ENCODE measurements around the gene MAST4.
"Not testable (repeated sequence)": the region's sequence is repeated elsewhere in the genome, so short reads cannot be mapped to it uniquely, and the experiment has no call there.

The MAST4 gene

GRCh38 chr5:67115246-67115645 is 519.1 kb downstream of the MAST4 start:
- peaks cover 0 to 3% (median 0%) of the 10 kb centered on the region in 5 donors for H3K4me1 ChIP-seq (ENCODE audit: control insufficient read depth in 5 of 5, insufficient read depth in 5 of 5, low read length in 5 of 5)
- H3K4me3 ChIP-seq (ENCODE audit: low read depth in 1 of 5, low read length in 5 of 5): no peak overlapping the region
- peaks cover 29 to 54% (median 36%) of the 10 kb centered on the region in 5 donors for H3K36me3 ChIP-seq (ENCODE audit: control insufficient read depth in 5 of 5, insufficient read depth in 5 of 5, low read length in 5 of 5)
- H3K27me3 ChIP-seq (ENCODE audit: control insufficient read depth in 5 of 5, insufficient read depth in 4 of 5, low read length in 5 of 5): no peaks in the 10 kb centered on the region
- no peak overlapping the region for H3K9ac ChIP-seq (ENCODE audit: low read length in 5 of 5)
- H3K27ac ChIP-seq (ENCODE audit: low read depth, low read length): no peak overlapping the region
- no peaks in the 10 kb centered on the region for H3K9me3 ChIP-seq (ENCODE audit: control insufficient read depth in 5 of 5, low read length in 5 of 5)

- Histone ChIP-seq H3K4me1 (ENCODE audit: control insufficient read depth in 5 of 5, insufficient read depth in 5 of 5, low read length in 5 of 5) (peaks cover 0 to 3% (median 0%) of the 10 kb centered on the region in 5 donors), H3K9ac (ENCODE audit: low read length in 5 of 5) (no peak overlapping the region), H3K27me3 (ENCODE audit: control insufficient read depth in 5 of 5, insufficient read depth in 4 of 5, low read length in 5 of 5) (no peaks in the 10 kb centered on the region), H3K4me3 (ENCODE audit: low read depth in 1 of 5, low read length in 5 of 5) (no peak overlapping the region), H3K36me3 (ENCODE audit: control insufficient read depth in 5 of 5, insufficient read depth in 5 of 5, low read length in 5 of 5) (peaks cover 27 to 52% (median 38%) of the 10 kb centered on the region in 5 donors), H3K27ac (ENCODE audit: low read depth, low read length) (no peak overlapping the region), H3K9me3 (ENCODE audit: control insufficient read depth in 5 of 5, low read length in 5 of 5) (no peaks in the 10 kb centered on the region)
These were observed 519.6 kb downstream of the MAST4 start for GRCh38 chr5:67115817-67116216.

GRCh38 chr5:67118050-67118620 is 521.9 kb downstream of the MAST4 start:
- H3K36me3 ChIP-seq (ENCODE audit: control insufficient read depth in 5 of 5, insufficient read depth in 5 of 5, low read length in 5 of 5): peaks cover 26 to 57% (median 30%) of the 10 kb centered on the region in 5 donors
- no peak overlapping the region for H3K4me3 ChIP-seq (ENCODE audit: low read depth in 1 of 5, low read length in 5 of 5)
- no peaks in the 10 kb centered on the region for H3K9me3 ChIP-seq (ENCODE audit: control insufficient read depth in 5 of 5, low read length in 5 of 5)
- no peak overlapping the region for H3K9ac ChIP-seq (ENCODE audit: low read length in 5 of 5)
- no peaks in the 10 kb centered on the region for H3K27me3 ChIP-seq (ENCODE audit: control insufficient read depth in 5 of 5, insufficient read depth in 4 of 5, low read length in 5 of 5)
- no peak overlapping the region for H3K27ac ChIP-seq (ENCODE audit: low read depth, low read length)
- H3K4me1 ChIP-seq (ENCODE audit: control insufficient read depth in 5 of 5, insufficient read depth in 5 of 5, low read length in 5 of 5): no peaks in the 10 kb centered on the region

- H3K9ac ChIP-seq (ENCODE audit: low read length in 5 of 5): no peak overlapping the region
- H3K36me3 ChIP-seq (ENCODE audit: control insufficient read depth in 5 of 5, insufficient read depth in 5 of 5, low read length in 5 of 5): peaks cover 28 to 61% (median 37%) of the 10 kb centered on the region in 5 donors
These were observed 522.8 kb downstream of the MAST4 start for GRCh38 chr5:67119010-67119409.

GRCh38 chr5:67120032-67120431 is 523.8 kb downstream of the MAST4 start:
- Histone ChIP-seq H3K36me3 (ENCODE audit: control insufficient read depth in 5 of 5, insufficient read depth in 5 of 5, low read length in 5 of 5) (peaks cover 32 to 64% (median 41%) of the 10 kb centered on the region in 5 donors), H3K27ac (ENCODE audit: low read depth, low read length) (no peak overlapping the region), H3K9me3 (ENCODE audit: control insufficient read depth in 5 of 5, low read length in 5 of 5) (no peaks in the 10 kb centered on the region), H3K4me3 (ENCODE audit: low read depth in 1 of 5, low read length in 5 of 5) (no peak overlapping the region), H3K27me3 (ENCODE audit: control insufficient read depth in 5 of 5, insufficient read depth in 4 of 5, low read length in 5 of 5) (no peaks in the 10 kb centered on the region), H3K4me1 (ENCODE audit: control insufficient read depth in 5 of 5, insufficient read depth in 5 of 5, low read length in 5 of 5) (no peaks in the 10 kb centered on the region), H3K9ac (ENCODE audit: low read length in 5 of 5) (no peak overlapping the region)

More at GRCh38 chr5:67119010-67119409, 522.8 kb downstream of the MAST4 start:
- Histone ChIP-seq H3K4me1 (ENCODE audit: control insufficient read depth in 5 of 5, insufficient read depth in 5 of 5, low read length in 5 of 5) (no peaks in the 10 kb centered on the region), H3K27ac (ENCODE audit: low read depth, low read length) (no peak overlapping the region), H3K4me3 (ENCODE audit: low read depth in 1 of 5, low read length in 5 of 5) (no peak overlapping the region), H3K9me3 (ENCODE audit: control insufficient read depth in 5 of 5, low read length in 5 of 5) (no peaks in the 10 kb centered on the region), H3K27me3 (ENCODE audit: control insufficient read depth in 5 of 5, insufficient read depth in 4 of 5, low read length in 5 of 5) (no peaks in the 10 kb centered on the region)

GRCh38 chr5:67123819-67124218 is 527.6 kb downstream of the MAST4 start:
- H3K27ac ChIP-seq (ENCODE audit: low read depth, low read length): no peak overlapping the region
- no peak overlapping the region for H3K9ac ChIP-seq (ENCODE audit: low read length in 5 of 5)
- no peaks in the 10 kb centered on the region for H3K4me1 ChIP-seq (ENCODE audit: control insufficient read depth in 5 of 5, insufficient read depth in 5 of 5, low read length in 5 of 5)
- H3K27me3 ChIP-seq (ENCODE audit: control insufficient read depth in 5 of 5, insufficient read depth in 4 of 5, low read length in 5 of 5): no peaks in the 10 kb centered on the region
- H3K9me3 ChIP-seq (ENCODE audit: control insufficient read depth in 5 of 5, low read length in 5 of 5): no peaks in the 10 kb centered on the region
- H3K36me3 ChIP-seq (ENCODE audit: control insufficient read depth in 5 of 5, insufficient read depth in 5 of 5, low read length in 5 of 5): peaks cover 28 to 50% (median 40%) of the 10 kb centered on the region in 5 donors
- H3K4me3 ChIP-seq (ENCODE audit: low read depth in 1 of 5, low read length in 5 of 5): no peak overlapping the region

- Histone ChIP-seq H3K4me3 (ENCODE audit: low read depth in 1 of 5, low read length in 5 of 5) (no peak overlapping the region), H3K9ac (ENCODE audit: low read length in 5 of 5) (no peak overlapping the region), H3K36me3 (ENCODE audit: control insufficient read depth in 5 of 5, insufficient read depth in 5 of 5, low read length in 5 of 5) (peaks cover 27 to 46% (median 37%) of the 10 kb centered on the region in 5 donors), H3K27me3 (ENCODE audit: control insufficient read depth in 5 of 5, insufficient read depth in 4 of 5, low read length in 5 of 5) (no peaks in the 10 kb centered on the region), H3K27ac (ENCODE audit: low read depth, low read length) (no peak overlapping the region), H3K9me3 (ENCODE audit: control insufficient read depth in 5 of 5, low read length in 5 of 5) (no peaks in the 10 kb centered on the region), H3K4me1 (ENCODE audit: control insufficient read depth in 5 of 5, insufficient read depth in 5 of 5, low read length in 5 of 5) (no peaks in the 10 kb centered on the region)
These were observed 528.4 kb downstream of the MAST4 start for GRCh38 chr5:67124556-67124955.

GRCh38 chr5:67127347-67127895 is 531.2 kb downstream of the MAST4 start:
- H3K4me1 ChIP-seq (ENCODE audit: control insufficient read depth in 5 of 5, insufficient read depth in 5 of 5, low read length in 5 of 5): not testable (repeated sequence)
- H3K36me3 ChIP-seq (ENCODE audit: control insufficient read depth in 5 of 5, insufficient read depth in 5 of 5, low read length in 5 of 5): peaks cover 31 to 47% (median 39%) of the 10 kb centered on the region in 5 donors

GRCh38 chr5:67129768-67130167 is 533.6 kb downstream of the MAST4 start:
- no peaks in the 10 kb centered on the region for H3K27me3 ChIP-seq (ENCODE audit: control insufficient read depth in 5 of 5, insufficient read depth in 4 of 5, low read length in 5 of 5)
- H3K9ac ChIP-seq (ENCODE audit: low read length in 5 of 5): no peak overlapping the region
- H3K27ac ChIP-seq (ENCODE audit: low read depth, low read length): no peak overlapping the region
- no peak overlapping the region for H3K4me3 ChIP-seq (ENCODE audit: low read depth in 1 of 5, low read length in 5 of 5)
- no peaks in the 10 kb centered on the region for H3K4me1 ChIP-seq (ENCODE audit: control insufficient read depth in 5 of 5, insufficient read depth in 5 of 5, low read length in 5 of 5)
- no peaks in the 10 kb centered on the region for H3K9me3 ChIP-seq (ENCODE audit: control insufficient read depth in 5 of 5, low read length in 5 of 5)
- peaks cover 23 to 40% (median 32%) of the 10 kb centered on the region in 5 donors for H3K36me3 ChIP-seq (ENCODE audit: control insufficient read depth in 5 of 5, insufficient read depth in 5 of 5, low read length in 5 of 5)

More at GRCh38 chr5:67127347-67127895, 531.2 kb downstream of the MAST4 start:
- not testable (repeated sequence) for H3K27me3 ChIP-seq (ENCODE audit: control insufficient read depth in 5 of 5, insufficient read depth in 4 of 5, low read length in 5 of 5); H3K4me3 ChIP-seq (ENCODE audit: low read depth in 1 of 5, low read length in 5 of 5); H3K27ac ChIP-seq (ENCODE audit: low read depth, low read length); H3K9me3 ChIP-seq (ENCODE audit: control insufficient read depth in 5 of 5, low read length in 5 of 5); H3K9ac ChIP-seq (ENCODE audit: low read length in 5 of 5)

GRCh38 chr5:67133217-67133616 is 537.0 kb downstream of the MAST4 start:
- Histone ChIP-seq H3K9me3 (ENCODE audit: control insufficient read depth in 5 of 5, low read length in 5 of 5) (no peaks in the 10 kb centered on the region), H3K27me3 (ENCODE audit: control insufficient read depth in 5 of 5, insufficient read depth in 4 of 5, low read length in 5 of 5) (no peaks in the 10 kb centered on the region), H3K27ac (ENCODE audit: low read depth, low read length) (no peak overlapping the region), H3K4me3 (ENCODE audit: low read depth in 1 of 5, low read length in 5 of 5) (no peak overlapping the region), H3K9ac (ENCODE audit: low read length in 5 of 5) (no peak overlapping the region), H3K4me1 (ENCODE audit: control insufficient read depth in 5 of 5, insufficient read depth in 5 of 5, low read length in 5 of 5) (no peaks in the 10 kb centered on the region), H3K36me3 (ENCODE audit: control insufficient read depth in 5 of 5, insufficient read depth in 5 of 5, low read length in 5 of 5) (peaks cover 44 to 61% (median 59%) of the 10 kb centered on the region in 5 donors)
